Gastrocnemius medialis (tissue), 4 donors: ENCODE results near the gene DGCR6L.
"Not testable (repeated sequence)": the region's sequence is repeated elsewhere in the genome, so short reads cannot be mapped to it uniquely, and the experiment has no call there.

Experiments
- POLR2A ChIP-seq, 2 donors: fragments of 450-650 bp; IDR thresholded peaks; one replicate each; pipeline ENCODE4 v1.6.1; 2017; ENCODE audit warnings: antibody characterized with exemption in 2 of 2, mild to moderate bottlenecking in 2 of 2, moderate library complexity in 2 of 2
- TF ChIP-seq, protein P1 (sequence below), 5 experiments: fragments of 450-650 bp in 3 of 5; fragments of 200-600 bp in 2 of 5; sonication (generic) in 2 of 5; IDR thresholded peaks in 4 of 5; conservative IDR thresholded peaks in 1 of 5; 1 replicate in 4 of 5; 2 replicates in 1 of 5; pipeline ENCODE4 v1.5.1; 2016 to 2019; ENCODE audit warnings: antibody characterized with exemption in 5 of 5, mild to moderate bottlenecking in 3 of 5, moderate library complexity in 3 of 5

DNA sequence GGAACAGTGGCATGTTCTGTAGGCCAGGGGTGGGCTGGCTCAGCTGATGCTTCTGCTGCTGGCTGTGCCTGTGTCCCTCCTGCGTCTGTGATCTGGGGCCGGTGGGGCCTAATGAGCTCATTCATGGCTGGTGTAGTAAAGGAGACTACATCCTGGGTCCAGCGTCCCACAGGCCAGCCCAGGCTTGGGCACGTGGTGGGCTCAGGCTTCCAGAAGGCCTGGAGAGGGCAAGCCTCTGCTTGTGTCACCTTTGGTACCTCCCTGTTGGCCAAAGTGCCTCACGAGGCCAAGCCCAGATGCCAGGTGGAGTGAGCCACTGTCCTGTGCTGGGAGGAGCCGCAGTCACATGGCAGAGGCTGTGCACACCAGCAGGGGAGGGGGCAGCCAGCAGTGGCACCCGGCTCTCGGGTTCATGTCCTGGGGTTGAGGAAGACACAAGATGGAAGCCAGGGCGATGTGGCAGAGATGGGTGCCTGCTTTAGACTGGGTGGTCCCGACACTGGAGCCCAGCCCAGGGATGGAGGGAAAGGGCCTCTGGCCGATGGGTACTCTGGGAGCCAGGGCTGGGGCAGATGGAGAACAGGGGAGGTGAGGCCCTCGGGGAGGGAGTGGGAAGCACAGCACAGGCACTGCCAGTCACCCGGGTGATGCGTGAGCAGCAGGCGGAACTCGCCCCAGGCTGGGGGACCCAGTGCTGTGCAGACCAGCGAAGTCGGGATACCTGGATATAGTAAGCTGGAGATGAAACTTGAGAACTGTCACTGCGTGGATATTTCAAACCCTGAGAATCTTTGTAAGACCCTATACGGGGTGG lies 8.4 kb downstream of the DGCR6L start:
- TF ChIP-seq, protein P1, sequence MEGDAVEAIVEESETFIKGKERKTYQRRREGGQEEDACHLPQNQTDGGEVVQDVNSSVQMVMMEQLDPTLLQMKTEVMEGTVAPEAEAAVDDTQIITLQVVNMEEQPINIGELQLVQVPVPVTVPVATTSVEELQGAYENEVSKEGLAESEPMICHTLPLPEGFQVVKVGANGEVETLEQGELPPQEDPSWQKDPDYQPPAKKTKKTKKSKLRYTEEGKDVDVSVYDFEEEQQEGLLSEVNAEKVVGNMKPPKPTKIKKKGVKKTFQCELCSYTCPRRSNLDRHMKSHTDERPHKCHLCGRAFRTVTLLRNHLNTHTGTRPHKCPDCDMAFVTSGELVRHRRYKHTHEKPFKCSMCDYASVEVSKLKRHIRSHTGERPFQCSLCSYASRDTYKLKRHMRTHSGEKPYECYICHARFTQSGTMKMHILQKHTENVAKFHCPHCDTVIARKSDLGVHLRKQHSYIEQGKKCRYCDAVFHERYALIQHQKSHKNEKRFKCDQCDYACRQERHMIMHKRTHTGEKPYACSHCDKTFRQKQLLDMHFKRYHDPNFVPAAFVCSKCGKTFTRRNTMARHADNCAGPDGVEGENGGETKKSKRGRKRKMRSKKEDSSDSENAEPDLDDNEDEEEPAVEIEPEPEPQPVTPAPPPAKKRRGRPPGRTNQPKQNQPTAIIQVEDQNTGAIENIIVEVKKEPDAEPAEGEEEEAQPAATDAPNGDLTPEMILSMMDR (IDR thresholded peaks at IDR 0.05 in 4 of 5, conservative IDR thresholded peaks at IDR 0.05 in 1 of 5) = not testable (repeated sequence)
- not testable (repeated sequence) for TF ChIP-seq POLR2A (IDR thresholded peaks at IDR 0.05)
